Astrocyte of the spinal cord (primary cell): ENCODE results near the gene TLCD3A.
A peak's percentile ranks its signal among the peaks of the same experiment; 100 is the strongest.
"Not testable (repeated sequence)": the region's sequence is repeated elsewhere in the genome, so short reads cannot be mapped to it uniquely, and the experiment has no call there.

ENCODE experiments used
- DNase-seq: peaks from one replicate; pipeline ENCODE4 v3.0.0; 2011; ENCODE audit warnings: low read depth, low spot score
- H3K4me3 ChIP-seq: 2 replicates; pipeline ENCODE4 v1.5.1; 2011; ENCODE audit warnings: low read depth, mild to moderate bottlenecking, low read length, moderate library complexity
- in situ Hi-C: cut with HindIII; loops from 2 replicates; pipeline ENCODE4 v1.10.0; 2017; ENCODE audit warnings: low sequenced_read_pairs
- TF ChIP-seq, protein P1 (sequence below): IDR thresholded peaks from 2 replicates; pipeline ENCODE4 v1.5.1; 2012; ENCODE audit warnings: low read depth, mild to moderate bottlenecking, low read length, inconsistent platforms

TLCD3A gene

DNA sequence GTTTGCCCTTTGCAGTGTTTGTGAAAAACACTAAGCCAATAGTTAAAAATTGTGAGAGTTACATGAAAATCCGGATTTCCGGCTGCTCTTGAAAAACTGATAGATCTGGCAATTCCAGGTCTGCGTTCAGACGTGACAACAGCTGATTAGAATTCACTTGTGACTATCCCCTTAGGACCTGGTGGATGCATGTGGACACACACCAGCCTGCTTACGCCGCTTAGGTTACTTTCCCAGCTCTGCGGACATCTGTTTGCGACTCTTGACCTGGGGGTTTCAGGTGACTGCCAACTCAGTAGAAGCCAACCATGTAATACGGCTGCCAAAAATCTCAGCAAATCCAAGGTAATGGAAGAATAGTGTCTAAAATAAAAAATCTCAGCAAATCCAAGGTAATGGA lies 42.0 kb upstream of the TLCD3A start:
- TF ChIP-seq, protein P1, sequence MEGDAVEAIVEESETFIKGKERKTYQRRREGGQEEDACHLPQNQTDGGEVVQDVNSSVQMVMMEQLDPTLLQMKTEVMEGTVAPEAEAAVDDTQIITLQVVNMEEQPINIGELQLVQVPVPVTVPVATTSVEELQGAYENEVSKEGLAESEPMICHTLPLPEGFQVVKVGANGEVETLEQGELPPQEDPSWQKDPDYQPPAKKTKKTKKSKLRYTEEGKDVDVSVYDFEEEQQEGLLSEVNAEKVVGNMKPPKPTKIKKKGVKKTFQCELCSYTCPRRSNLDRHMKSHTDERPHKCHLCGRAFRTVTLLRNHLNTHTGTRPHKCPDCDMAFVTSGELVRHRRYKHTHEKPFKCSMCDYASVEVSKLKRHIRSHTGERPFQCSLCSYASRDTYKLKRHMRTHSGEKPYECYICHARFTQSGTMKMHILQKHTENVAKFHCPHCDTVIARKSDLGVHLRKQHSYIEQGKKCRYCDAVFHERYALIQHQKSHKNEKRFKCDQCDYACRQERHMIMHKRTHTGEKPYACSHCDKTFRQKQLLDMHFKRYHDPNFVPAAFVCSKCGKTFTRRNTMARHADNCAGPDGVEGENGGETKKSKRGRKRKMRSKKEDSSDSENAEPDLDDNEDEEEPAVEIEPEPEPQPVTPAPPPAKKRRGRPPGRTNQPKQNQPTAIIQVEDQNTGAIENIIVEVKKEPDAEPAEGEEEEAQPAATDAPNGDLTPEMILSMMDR: no peak
- in situ Hi-C loops: no loop called here

GRCh38 chr17:691423-691822 lies 41.0 kb upstream of the TLCD3A start:
- TF ChIP-seq, protein P1: no peak
- H3K4me3 ChIP-seq: no peak overlapping the region
- DNase-seq: peak; percentile 52
- in situ Hi-C loops: no loop called here

More for the DNA sequence above, 42.0 kb upstream of the TLCD3A start:
- no peak overlapping the region for H3K4me3 ChIP-seq
- no peak for DNase-seq

DNA sequence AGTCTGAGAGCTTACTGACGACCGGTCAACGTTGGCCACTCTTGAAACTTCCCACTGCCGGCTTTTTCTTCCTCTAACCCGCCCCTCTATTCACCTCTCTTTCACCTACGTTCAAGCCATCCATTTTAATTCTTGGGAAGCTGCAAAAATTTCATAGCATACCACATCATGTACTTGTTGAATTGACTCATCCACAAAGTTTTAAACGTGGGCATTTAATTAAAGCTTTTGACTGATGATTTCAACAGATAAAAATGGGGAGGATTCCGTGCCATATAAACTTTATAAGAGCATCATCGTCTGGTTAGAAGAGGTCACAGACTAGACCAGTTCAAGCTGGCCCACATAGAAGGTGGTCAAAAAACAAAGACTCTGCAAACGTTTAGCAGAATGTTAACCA lies 40.3 kb upstream of the TLCD3A start:
- peak; percentile 86 for DNase-seq
- in situ Hi-C loops: no loop called here
- TF ChIP-seq, protein P1: no peak
- no peak overlapping the region for H3K4me3 ChIP-seq

DNA sequence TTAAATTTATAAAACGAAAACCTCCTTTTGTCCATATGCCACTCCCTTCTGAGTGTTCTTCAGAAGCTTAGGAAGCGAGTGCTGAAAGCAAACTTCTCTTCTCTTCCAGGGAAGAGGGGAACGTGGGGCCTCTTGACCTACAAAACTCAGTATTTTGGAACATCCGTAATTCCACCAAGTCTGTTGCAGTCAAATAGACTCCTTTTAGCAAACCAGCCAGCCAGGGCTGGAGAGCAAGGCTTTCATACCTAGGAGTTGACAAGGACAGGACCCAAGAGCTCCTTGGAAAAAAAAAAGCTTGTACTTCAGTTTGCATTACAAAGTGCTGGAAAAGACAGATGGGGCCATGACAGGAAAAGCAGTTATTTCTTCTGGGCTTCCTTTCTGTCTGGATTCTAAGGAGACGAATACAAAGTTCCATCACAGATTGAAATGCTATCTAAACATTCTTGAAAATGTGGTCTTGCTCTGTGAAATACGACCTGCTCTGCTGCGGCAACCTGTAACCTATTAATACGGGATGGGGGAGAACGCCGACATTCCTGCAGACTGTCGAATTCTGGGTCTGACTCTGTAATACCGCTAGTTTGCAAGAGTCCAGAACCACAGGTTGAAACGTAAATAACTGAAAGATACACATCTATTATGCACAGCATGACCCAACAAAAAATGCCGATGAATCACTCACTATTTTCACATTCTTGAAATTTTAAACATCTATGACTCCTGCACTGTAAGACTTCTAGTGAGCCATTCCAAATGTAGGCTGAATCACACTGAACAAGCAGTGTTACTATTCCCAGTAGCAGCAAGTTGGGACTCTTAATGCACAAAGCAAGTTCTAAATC lies 38.4 kb upstream of the TLCD3A start:
- DNase-seq: peak; percentile 98
- in situ Hi-C loops: no loop called here
- TF ChIP-seq, protein P1: no peak
- no peak overlapping the region for H3K4me3 ChIP-seq

GRCh38 chr17:696369-696768 lies 36.0 kb upstream of the TLCD3A start:
- no peak overlapping the region for H3K4me3 ChIP-seq
- in situ Hi-C loops: no loop called here
- no peak for DNase-seq
- TF ChIP-seq, protein P1: no peak

DNA sequence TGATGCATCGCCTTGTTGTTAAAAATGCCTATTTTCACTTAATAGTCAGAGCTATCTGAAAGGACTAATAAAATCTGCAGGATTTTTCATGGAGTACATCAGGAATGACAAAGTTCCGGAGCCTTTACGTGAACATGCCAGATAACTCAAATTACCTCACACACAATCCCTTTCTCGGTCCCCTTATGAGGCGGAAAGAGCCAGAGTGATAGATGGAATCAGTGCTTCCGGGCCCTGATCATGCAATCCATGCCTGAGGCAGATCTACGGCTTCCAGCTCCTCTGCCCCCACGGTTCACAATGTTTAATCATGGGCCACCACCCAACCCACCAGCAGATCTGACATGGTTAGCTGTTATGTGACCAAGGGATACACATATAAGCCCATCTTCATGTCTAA lies 34.7 kb upstream of the TLCD3A start:
- in situ Hi-C loops: no loop called here
- TF ChIP-seq, protein P1: no peak
- no peak for DNase-seq
- no peak overlapping the region for H3K4me3 ChIP-seq

DNA sequence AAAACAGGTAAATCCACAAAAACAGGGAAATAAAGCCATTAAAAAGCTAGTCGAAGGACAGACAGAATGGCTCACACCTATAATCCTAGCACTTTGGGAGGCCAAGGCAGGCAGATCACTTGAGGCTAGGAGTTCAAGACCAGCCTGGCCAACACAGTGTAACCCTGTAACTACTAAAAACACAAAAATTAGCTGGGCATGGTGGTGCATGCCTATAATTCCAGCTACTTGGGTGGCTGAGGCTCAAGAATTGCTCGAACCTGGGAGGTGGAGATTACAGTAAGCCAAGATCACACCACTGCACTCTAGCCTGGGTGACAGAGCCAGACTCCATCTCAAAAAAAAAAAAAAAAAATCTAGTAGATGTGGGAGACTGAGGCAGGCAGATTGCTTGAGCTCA lies 34.3 kb upstream of the TLCD3A start:
- DNase-seq, H3K4me3 ChIP-seq, in situ Hi-C loops: not testable (repeated sequence)
